WTC11 (cell line): Measurements from ENCODE around the gene METTL25B. TPM values are rescaled to one million over a fixed set of nuclear protein-coding genes. Genes with fewer than 3 reads are reported as not detected.
A peak's percentile ranks its signal among the peaks of the same experiment; 100 is the strongest.

Experiments used
- CBFB ChIP-seq: sonication (generic); formaldehyde crosslinking; IDR thresholded peaks from 2 replicates; pipeline ENCODE4 v1.8.1; 2022; ENCODE audit warnings: mild to moderate bottlenecking, low read depth, missing genetic modification reagents
- CTCF ChIP-seq: fragments of 200-600 bp; IDR thresholded peaks from 2 replicates; pipeline ENCODE4 v1.8.0; 2022; ENCODE audit warnings: antibody characterized with exemption
- E2F1 ChIP-seq: sonication (generic); formaldehyde crosslinking; IDR thresholded peaks from 2 replicates; pipeline ENCODE4 v1.8.0; 2022; ENCODE audit warnings: mild to moderate bottlenecking, missing genetic modification reagents
- E2F4 ChIP-seq: sonication (generic); formaldehyde crosslinking; IDR thresholded peaks from 2 replicates; pipeline ENCODE4 v1.8.1; 2022; ENCODE audit warnings: low read depth, mild to moderate bottlenecking, moderate library complexity, missing genetic modification reagents, borderline replicate concordance
- ELF4 ChIP-seq: sonication (generic); formaldehyde crosslinking; IDR thresholded peaks from 2 replicates; pipeline ENCODE4 v1.8.1; 2022; ENCODE audit warnings: low read depth, mild to moderate bottlenecking, moderate library complexity, missing genetic modification reagents
- ESRRA ChIP-seq: sonication (generic); formaldehyde crosslinking; IDR thresholded peaks from 2 replicates; pipeline ENCODE4 v1.8.1; 2022; ENCODE audit warnings: mild to moderate bottlenecking, missing genetic modification reagents, borderline replicate concordance
- IRF2 ChIP-seq: sonication (generic); formaldehyde crosslinking; IDR thresholded peaks from 2 replicates; pipeline ENCODE4 v1.8.0; 2022; ENCODE audit warnings: low read depth, missing genetic modification reagents, borderline replicate concordance
- JAZF1 ChIP-seq: fragments of 250-450 bp; sonication (Bioruptor Pico); IDR thresholded peaks from 2 replicates; pipeline ENCODE4 v1.9.0; 2021; ENCODE audit warnings: moderate library complexity, mild to moderate bottlenecking, inconsistent platforms
- MXD4 ChIP-seq: fragments of 250-450 bp; sonication (Bioruptor Pico); IDR thresholded peaks from 2 replicates; pipeline ENCODE4 v1.8.0; 2021; ENCODE audit warnings: mild to moderate bottlenecking, moderate library complexity, borderline replicate concordance
- MYBL2 ChIP-seq: sonication (generic); formaldehyde crosslinking; IDR thresholded peaks from 2 replicates; pipeline ENCODE4 v1.8.1; 2023; ENCODE audit warnings: mild to moderate bottlenecking, moderate library complexity, missing genetic modification reagents
- NFYB ChIP-seq: sonication (generic); formaldehyde crosslinking; conservative IDR thresholded peaks from 2 replicates; pipeline ENCODE4 v1.8.0; 2022; ENCODE audit warnings: low read depth, missing genetic modification reagents
- NR1H2 ChIP-seq: sonication (generic); formaldehyde crosslinking; IDR thresholded peaks from 2 replicates; pipeline ENCODE4 v1.9.0; 2021; ENCODE audit warnings: mild to moderate bottlenecking, moderate library complexity, missing genetic modification reagents
- PRRX2 ChIP-seq: fragments of 250-450 bp; sonication (Bioruptor Pico); IDR thresholded peaks from 2 replicates; pipeline ENCODE4 v1.8.0; 2021; ENCODE audit warnings: mild to moderate bottlenecking
- TEAD1 ChIP-seq: sonication (generic); formaldehyde crosslinking; IDR thresholded peaks from 2 replicates; pipeline ENCODE4 v1.8.0; 2022; ENCODE audit warnings: mild to moderate bottlenecking, missing genetic modification reagents
- ZNF219 ChIP-seq: sonication (generic); formaldehyde crosslinking; IDR thresholded peaks from 2 replicates; pipeline ENCODE4 v1.8.0; 2023; ENCODE audit warnings: missing genetic modification reagents, mild to moderate bottlenecking, borderline replicate concordance
- total RNA-seq: library from RNA; stranded (reverse); gene quantifications from 3 replicates; pipeline ENCODE4 v1.2.3, GENCODE V29; 2021
- TF ChIP-seq, protein P1 (sequence below): sonication (generic); formaldehyde crosslinking; IDR thresholded peaks from 2 replicates; pipeline ENCODE4 v1.8.1; 2023; ENCODE audit warnings: mild to moderate bottlenecking, missing genetic modification reagents, borderline replicate concordance
- TF ChIP-seq, protein P2 (sequence below): sonication (generic); formaldehyde crosslinking; conservative IDR thresholded peaks from 2 replicates; pipeline ENCODE4 v1.8.1; 2022; ENCODE audit warnings: mild to moderate bottlenecking, missing genetic modification reagents
- TF ChIP-seq, protein P3 (sequence below): sonication (generic); formaldehyde crosslinking; IDR thresholded peaks from 2 replicates; pipeline ENCODE4 v1.8.1; 2022; ENCODE audit warnings: mild to moderate bottlenecking, missing genetic modification reagents, moderate library complexity, borderline replicate concordance
- TF ChIP-seq, protein P4 (sequence below): sonication (generic); formaldehyde crosslinking; IDR thresholded peaks from 2 replicates; pipeline ENCODE4 v1.8.0; 2022; ENCODE audit warnings: mild to moderate bottlenecking, missing genetic modification reagents
- TF ChIP-seq, protein P5 (sequence below): sonication (generic); formaldehyde crosslinking; IDR thresholded peaks from 2 replicates; pipeline ENCODE4 v1.8.1; 2022; ENCODE audit warnings: mild to moderate bottlenecking, moderate library complexity, missing genetic modification reagents
- TF ChIP-seq, protein P6 (sequence below): sonication (generic); formaldehyde crosslinking; IDR thresholded peaks from 2 replicates; pipeline ENCODE4 v1.8.1; 2023; ENCODE audit warnings: mild to moderate bottlenecking, moderate library complexity, missing genetic modification reagents

The METTL25B gene
- total RNA-seq, 1 experiment from 2014 or later, result 32.0 TPM

DNA sequence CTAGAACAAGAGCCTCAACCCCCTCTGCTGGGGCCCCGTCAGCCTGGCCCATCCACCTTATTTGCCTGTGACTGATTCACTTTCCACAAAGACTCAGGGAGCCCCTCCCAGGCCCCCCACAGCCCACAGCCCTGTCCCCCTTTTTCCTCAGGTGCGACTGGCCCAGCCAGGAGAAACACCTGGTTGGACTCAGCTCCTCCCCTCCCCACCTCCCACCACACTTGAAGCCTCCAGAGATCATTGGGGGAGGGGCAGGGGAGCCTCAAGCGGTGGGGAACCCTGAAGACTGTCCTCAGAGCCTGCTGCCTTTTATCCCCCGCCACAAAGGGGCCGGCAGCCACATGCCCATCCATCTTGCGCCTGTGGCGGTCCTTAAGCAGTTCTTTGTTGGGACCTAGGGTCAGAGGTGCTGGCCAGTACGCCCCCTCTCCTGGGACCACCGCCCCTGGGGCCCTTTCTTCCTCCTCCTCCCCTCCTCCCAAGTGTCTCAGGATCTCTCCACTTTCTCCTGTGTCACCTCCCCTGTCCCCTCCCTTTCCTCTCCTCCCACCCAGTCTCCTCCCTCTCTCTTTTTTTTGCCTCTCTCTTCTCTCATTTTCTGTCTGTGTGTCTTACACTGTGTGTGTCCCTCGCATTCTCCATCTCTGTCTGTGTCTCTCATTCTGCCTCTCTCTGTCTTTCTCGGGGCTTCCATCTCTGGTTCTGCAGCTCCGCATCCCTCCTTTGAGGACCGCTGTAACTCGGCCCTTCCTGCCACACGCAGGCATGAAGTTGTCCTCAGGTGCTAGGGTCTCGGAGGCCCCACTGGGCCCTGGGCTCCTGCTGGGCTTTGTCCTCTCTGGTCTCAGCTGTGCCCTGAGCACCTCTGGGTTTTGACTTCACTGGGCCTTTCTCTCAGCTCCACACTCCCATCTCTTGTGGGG, 35.1 kb upstream of the METTL25B start (continued):
- no peak for TF ChIP-seq CTCF
- no peak for TF ChIP-seq E2F1 (CRISPR knock-in tag)
- no peak for TF ChIP-seq NFYB (CRISPR knock-in tag)
- no peak for TF ChIP-seq MXD4 (CRISPR knock-in tag)
- TF ChIP-seq, protein P1, sequence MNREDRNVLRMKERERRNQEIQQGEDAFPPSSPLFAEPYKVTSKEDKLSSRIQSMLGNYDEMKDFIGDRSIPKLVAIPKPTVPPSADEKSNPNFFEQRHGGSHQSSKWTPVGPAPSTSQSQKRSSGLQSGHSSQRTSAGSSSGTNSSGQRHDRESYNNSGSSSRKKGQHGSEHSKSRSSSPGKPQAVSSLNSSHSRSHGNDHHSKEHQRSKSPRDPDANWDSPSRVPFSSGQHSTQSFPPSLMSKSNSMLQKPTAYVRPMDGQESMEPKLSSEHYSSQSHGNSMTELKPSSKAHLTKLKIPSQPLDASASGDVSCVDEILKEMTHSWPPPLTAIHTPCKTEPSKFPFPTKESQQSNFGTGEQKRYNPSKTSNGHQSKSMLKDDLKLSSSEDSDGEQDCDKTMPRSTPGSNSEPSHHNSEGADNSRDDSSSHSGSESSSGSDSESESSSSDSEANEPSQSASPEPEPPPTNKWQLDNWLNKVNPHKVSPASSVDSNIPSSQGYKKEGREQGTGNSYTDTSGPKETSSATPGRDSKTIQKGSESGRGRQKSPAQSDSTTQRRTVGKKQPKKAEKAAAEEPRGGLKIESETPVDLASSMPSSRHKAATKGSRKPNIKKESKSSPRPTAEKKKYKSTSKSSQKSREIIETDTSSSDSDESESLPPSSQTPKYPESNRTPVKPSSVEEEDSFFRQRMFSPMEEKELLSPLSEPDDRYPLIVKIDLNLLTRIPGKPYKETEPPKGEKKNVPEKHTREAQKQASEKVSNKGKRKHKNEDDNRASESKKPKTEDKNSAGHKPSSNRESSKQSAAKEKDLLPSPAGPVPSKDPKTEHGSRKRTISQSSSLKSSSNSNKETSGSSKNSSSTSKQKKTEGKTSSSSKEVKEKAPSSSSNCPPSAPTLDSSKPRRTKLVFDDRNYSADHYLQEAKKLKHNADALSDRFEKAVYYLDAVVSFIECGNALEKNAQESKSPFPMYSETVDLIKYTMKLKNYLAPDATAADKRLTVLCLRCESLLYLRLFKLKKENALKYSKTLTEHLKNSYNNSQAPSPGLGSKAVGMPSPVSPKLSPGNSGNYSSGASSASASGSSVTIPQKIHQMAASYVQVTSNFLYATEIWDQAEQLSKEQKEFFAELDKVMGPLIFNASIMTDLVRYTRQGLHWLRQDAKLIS, result no peak
- no peak for TF ChIP-seq ELF4 (CRISPR knock-in tag)
- no peak for TF ChIP-seq CBFB
- TF ChIP-seq, protein P2, sequence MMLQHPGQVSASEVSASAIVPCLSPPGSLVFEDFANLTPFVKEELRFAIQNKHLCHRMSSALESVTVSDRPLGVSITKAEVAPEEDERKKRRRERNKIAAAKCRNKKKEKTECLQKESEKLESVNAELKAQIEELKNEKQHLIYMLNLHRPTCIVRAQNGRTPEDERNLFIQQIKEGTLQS (CRISPR knock-in tag), result no peak
- TF ChIP-seq, protein P3, sequence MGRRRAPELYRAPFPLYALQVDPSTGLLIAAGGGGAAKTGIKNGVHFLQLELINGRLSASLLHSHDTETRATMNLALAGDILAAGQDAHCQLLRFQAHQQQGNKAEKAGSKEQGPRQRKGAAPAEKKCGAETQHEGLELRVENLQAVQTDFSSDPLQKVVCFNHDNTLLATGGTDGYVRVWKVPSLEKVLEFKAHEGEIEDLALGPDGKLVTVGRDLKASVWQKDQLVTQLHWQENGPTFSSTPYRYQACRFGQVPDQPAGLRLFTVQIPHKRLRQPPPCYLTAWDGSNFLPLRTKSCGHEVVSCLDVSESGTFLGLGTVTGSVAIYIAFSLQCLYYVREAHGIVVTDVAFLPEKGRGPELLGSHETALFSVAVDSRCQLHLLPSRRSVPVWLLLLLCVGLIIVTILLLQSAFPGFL, result no peak
- no peak for TF ChIP-seq E2F4 (CRISPR knock-in tag)
- TF ChIP-seq JAZF1 (CRISPR knock-in tag), result no peak
- no peak for TF ChIP-seq IRF2 (CRISPR knock-in tag)
- no peak for TF ChIP-seq NR1H2 (CRISPR knock-in tag)
- TF ChIP-seq, protein P4, sequence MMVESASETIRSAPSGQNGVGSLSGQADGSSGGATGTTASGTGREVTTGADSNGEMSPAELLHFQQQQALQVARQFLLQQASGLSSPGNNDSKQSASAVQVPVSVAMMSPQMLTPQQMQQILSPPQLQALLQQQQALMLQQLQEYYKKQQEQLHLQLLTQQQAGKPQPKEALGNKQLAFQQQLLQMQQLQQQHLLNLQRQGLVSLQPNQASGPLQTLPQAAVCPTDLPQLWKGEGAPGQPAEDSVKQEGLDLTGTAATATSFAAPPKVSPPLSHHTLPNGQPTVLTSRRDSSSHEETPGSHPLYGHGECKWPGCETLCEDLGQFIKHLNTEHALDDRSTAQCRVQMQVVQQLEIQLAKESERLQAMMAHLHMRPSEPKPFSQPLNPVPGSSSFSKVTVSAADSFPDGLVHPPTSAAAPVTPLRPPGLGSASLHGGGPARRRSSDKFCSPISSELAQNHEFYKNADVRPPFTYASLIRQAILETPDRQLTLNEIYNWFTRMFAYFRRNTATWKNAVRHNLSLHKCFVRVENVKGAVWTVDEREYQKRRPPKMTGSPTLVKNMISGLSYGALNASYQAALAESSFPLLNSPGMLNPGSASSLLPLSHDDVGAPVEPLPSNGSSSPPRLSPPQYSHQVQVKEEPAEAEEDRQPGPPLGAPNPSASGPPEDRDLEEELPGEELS (CRISPR knock-in tag), result peak; percentile 65; the same call in 1 of the 2 replicates
- TF ChIP-seq ZNF219, result 0 out of 2 replicates have a peak, but pooled peaks have one; percentile 76
- TF ChIP-seq, protein P5, sequence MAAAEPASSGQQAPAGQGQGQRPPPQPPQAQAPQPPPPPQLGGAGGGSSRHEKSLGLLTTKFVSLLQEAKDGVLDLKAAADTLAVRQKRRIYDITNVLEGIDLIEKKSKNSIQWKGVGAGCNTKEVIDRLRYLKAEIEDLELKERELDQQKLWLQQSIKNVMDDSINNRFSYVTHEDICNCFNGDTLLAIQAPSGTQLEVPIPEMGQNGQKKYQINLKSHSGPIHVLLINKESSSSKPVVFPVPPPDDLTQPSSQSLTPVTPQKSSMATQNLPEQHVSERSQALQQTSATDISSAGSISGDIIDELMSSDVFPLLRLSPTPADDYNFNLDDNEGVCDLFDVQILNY (CRISPR knock-in tag), result no peak
- TF ChIP-seq PRRX2, result no peak
- TF ChIP-seq, protein P6, sequence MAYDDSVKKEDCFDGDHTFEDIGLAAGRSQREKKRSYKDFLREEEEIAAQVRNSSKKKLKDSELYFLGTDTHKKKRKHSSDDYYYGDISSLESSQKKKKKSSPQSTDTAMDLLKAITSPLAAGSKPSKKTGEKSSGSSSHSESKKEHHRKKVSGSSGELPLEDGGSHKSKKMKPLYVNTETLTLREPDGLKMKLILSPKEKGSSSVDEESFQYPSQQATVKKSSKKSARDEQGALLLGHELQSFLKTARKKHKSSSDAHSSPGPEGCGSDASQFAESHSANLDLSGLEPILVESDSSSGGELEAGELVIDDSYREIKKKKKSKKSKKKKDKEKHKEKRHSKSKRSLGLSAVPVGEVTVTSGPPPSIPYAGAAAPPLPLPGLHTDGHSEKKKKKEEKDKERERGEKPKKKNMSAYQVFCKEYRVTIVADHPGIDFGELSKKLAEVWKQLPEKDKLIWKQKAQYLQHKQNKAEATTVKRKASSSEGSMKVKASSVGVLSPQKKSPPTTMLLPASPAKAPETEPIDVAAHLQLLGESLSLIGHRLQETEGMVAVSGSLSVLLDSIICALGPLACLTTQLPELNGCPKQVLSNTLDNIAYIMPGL (CRISPR knock-in tag), result no peak
- TF ChIP-seq ESRRA (CRISPR knock-in tag), result no peak
- peak; percentile 79; the same call in 1 of the 2 replicates for TF ChIP-seq TEAD1 (CRISPR knock-in tag)
- no peak for TF ChIP-seq MYBL2
